Nucleus accumbens (tissue), 56 donors: ENCODE results near the gene DCAF4.

ENCODE experiments used
- DNase-seq, 56 donors: peaks; one replicate each; lab custom pipeline; 2025; lab: John Stamatoyannopoulos, UW

The DCAF4 gene, protein sequence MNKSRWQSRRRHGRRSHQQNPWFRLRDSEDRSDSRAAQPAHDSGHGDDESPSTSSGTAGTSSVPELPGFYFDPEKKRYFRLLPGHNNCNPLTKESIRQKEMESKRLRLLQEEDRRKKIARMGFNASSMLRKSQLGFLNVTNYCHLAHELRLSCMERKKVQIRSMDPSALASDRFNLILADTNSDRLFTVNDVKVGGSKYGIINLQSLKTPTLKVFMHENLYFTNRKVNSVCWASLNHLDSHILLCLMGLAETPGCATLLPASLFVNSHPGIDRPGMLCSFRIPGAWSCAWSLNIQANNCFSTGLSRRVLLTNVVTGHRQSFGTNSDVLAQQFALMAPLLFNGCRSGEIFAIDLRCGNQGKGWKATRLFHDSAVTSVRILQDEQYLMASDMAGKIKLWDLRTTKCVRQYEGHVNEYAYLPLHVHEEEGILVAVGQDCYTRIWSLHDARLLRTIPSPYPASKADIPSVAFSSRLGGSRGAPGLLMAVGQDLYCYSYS

DNA sequence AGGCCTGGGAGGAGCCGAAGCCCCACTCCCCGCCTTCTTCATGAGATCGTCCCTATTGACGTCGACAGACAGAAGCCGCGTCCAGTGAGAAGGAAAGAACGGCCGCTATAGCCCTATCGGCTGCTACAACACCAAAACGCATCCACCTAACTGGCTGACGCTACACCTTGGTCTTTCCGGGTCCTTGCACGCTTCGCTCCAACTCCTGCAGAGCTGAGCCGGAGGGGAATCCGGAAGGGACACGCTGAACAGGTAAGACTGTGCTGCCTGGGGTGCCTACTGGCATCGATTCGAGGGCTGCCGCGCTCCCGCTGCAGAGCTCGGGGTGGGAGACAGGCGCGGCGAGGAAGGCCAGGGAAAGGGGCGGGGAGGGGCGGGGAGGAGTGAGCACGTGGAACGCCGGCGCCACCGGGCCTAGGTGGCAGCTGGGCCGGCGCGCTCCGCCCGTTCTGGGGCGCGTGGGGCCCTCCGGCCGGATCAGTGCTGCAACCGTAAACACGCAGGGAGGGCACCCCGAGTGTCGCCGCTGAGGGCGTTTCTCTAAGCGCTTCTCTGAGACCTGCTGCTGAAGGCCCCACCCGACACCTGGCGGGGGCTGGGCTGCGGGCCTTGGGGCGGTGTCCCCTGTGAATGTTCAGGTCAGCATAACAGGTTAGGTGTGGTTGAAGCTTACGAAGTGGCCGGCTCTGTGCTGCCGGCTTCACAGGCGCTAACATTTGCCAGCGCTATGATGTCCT, at the start of gene DCAF4:
TSS of gene DCAF4 (plus strand) at position 173 of the 737 bp plus-strand sequence. CDS start 11,515 bp downstream, outside the sequence.
- DNase-seq = peak; percentile 69 to 98 (median 91)

DNA sequence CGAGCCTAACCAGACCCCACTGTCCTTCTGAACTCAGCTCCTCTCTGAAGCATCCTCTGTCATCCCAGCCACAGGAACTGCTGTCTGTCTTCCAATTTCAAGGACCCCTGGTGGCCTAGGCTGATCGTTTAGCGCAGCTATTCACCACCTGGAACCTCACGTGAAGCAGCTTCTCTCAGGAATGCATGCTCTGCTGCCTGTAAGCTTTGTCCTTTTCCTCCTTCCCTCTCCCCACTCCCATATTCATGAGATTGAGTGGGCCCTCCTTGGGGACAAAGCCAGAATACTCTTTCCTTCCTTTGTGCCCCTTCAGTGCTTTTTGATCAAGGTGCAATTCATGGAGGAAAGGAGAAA, 49.6 kb upstream of the DCAF4 start:
- no peak for DNase-seq

DNA sequence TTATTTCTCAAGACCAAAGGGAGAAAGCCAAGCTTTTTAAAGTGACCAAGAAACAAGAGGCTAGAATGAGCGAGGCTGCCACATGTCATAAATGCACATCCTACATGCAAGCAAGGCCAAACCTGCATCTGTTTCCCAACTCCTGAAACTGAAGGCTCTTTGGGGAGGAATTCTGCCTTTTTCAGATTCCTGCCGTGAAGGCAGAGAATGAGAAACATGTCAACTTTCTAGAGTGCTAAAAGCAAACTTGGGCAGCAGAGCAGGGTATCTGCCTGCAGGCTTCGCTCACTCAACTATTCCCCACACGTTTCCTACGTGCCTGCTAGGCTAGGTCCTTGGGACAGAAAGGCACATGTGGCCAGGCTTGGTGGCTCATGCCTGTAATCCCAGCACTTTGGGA, 47.5 kb upstream of the DCAF4 start:
- DNase-seq = no peak

DNA sequence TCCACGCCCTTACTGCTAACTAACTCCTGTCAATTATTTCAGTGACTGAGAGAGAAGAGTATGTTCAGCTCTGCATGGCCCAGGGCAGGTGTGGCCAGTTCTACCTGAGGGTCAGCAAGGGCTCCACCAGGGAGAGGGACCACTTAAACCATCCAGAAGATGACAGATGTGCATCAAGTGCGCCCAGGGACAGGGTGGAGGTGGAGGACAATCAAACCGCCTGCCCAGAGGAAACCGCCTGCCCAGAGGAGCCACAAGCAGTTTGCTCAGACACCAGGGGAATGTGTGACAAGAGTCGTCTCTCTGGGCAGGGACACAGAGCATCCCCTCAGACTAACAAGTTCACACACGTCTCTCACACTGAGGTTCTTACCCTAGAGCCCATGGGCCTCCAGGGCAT, 46.8 kb upstream of the DCAF4 start:
- DNase-seq = no peak

DNA sequence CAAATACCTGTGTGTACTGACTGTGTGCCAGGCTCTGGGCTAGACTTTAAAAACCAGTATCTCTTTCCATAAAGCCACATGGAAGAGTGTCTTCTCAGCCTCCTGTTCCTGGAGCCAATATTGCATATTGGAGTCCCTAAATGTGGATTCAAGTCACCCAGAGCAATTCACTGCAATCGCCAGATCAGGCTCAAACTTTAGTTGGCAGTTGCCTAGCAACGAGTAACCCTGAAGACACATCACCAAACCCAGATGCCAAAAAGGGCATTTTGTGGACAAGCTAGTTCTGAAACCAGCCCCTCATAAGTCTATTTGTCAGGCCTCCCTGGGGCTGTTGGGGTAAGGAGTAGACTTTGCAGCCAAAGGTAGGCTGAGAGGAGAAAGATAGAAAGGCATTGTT, 46.1 kb upstream of the DCAF4 start:
- no peak for DNase-seq

DNA sequence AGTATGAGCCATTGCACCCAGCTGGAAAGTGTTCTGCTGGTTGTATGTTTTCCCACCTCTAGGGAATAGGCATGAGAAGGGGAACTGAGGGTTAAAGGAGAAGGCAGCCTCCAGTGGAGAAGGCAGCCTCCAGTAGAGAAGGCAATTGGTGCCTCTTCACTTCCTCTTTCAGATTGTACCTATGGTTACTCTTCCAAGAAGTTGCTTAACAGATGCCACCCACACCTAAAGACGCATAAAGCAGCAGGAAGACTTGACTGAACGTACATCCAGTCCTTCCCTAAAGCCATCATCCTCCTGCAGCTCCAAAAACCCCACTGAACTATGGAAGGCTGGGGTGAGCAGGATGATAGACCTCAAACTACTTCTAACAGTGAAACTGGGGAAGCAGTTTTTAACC, 45.4 kb upstream of the DCAF4 start:
- no peak for DNase-seq

DNA sequence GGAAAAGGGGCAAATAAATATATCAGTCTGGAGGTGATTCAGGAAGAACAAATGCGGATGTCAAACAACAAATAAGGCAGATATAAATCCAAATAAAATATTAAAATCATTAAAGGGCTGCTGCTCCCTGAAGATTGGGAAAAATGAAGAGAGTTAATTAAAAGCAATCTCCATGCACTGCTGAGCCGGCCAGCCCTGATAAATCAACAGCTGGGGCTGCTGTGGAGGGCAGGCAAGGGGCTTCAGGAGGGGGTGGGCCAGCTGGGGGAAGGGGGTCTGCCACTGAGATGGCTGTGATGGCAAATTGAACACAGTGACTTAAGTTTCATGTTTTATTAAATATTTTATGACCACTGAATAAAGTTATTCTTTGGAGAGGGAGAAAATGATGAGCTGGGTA, 44.7 kb upstream of the DCAF4 start:
- no peak for DNase-seq

DNA sequence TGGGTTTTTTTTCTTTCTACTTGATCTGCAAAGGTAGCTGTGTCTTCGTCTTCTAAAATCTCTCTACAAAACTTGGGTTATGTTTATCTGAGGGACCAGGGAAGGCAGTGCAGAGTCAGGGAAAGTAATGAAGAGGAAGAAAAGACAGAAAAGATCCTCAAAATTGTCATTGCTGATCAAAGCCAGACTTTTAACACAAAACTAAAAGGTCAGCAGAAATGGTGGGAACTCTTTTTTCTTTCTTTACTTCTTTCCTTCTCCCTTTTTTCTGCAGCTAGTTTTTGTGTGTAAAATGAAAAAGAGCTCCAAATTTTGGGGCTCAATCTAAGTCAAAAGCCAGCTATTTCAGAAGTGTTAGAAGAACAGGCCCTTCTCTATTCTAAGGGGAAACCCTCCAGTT, 44.2 kb upstream of the DCAF4 start:
- DNase-seq = no peak

DNA sequence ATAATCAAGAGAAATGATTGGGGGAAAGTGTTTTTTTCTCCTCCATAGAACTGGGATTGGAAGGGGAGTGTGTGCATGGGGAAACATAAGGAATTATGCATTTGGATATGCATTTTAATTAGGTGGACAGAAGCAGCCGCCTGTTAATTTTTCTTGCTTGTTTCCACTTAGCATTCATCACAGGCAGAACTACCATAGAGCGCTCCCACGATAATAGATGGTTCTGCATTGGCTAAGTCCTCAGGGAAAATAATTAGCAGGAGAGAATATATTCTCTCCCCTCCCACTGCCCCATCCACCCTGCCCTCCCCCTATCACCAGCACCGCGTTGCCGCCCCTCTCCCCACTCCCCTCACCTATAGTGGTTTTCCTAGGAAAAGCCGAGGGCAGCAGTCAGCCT, 43.8 kb upstream of the DCAF4 start:
- no peak for DNase-seq

DNA sequence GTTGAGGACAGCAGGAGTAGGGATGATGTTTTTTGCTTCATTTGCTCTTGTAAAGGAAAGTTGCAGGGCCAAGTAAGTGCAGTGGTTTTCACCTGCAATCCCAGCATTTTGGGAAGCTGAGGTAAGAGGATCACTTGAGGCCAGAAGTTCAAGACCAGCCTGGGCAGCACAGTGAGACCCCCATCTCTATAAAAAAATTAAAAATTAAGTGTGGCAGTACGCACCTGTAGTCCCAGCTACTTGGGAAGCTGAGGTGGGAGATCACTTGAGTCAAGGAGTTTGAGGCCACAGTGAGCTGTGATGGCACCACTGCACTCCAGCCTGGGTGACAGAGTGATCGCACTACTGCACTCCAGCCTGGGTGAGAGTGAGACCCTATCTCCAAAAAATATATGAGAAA, 43.2 kb upstream of the DCAF4 start:
- no peak for DNase-seq

DNA sequence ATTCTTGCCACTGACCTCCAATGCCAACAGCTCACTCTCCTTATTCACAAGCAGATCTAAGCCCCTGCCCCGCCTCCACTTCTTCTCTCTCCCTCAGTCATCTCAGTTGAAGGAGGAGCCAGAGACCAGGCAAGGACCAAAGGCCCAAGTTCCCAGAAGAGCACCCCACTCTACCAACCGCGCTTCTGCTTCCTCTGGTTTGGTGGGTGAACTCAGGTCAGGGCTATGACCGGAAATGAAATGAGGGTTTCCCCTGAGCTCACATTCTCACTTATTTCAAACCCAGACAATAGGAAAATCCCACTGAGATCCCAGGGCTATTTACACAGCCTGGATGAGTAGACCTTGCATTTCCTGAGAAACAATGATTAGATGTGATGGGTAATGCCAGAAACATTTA, 42.3 kb upstream of the DCAF4 start:
- peak in 9 of 56 donors; percentile 1 to 25 (median 15) for DNase-seq

DNA sequence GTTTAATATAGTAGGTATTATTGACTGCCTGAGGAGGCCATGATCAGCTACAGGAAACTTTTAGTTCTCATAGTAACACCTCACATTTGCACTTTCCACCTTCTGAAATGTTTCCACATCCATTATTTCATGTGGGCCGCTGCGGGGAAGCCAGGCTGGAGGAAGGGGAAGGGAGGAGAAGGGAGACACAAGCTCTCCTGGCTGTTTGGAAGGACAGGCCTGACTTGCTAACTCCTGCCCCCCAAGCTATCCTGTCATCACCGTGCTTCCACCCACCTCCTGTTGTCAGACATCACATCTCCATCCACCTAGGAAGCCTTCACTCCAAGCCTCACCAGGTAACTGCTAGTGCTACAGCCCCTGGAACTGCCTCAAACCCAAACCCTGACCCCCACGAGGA, 41.9 kb upstream of the DCAF4 start:
- no peak for DNase-seq

DNA sequence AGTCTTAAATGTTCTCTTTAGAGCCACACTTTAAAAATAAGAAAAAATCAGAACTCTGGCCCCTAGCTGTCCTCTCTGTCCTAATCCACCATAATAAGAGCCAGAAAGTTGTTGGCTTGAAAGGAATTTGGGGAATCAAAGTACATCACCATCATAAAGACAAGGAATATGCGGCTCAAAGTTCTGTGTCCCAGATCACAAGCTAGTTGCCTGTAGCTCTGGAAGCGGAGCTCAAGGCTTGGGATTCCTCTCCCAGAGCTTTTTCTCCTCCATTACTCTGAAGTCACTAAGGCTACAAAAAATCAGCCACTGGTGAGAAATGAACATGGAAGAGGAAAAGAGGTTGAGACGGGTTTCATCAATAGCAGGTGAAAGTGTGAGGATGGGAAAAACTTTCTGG, 38.8 kb upstream of the DCAF4 start:
- no peak for DNase-seq

DNA sequence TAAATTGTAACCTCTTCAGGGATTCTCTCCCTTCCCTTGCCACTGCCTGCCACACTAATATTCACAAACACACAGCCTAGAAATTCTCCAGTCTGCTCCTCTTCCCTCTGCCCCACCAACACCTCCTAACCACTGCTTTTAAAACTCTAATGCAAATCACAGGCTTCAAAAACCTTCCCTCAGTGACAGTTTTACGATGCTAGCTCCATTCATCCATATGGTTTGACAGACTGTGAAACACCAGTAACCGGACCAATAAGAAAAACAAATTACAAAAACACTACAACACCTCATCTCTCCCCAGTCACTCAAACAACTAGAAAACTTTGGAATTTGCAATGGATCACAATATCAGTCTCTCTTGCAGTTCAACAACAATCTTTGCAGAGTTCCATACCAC, 38.1 kb upstream of the DCAF4 start:
- no peak for DNase-seq

DNA sequence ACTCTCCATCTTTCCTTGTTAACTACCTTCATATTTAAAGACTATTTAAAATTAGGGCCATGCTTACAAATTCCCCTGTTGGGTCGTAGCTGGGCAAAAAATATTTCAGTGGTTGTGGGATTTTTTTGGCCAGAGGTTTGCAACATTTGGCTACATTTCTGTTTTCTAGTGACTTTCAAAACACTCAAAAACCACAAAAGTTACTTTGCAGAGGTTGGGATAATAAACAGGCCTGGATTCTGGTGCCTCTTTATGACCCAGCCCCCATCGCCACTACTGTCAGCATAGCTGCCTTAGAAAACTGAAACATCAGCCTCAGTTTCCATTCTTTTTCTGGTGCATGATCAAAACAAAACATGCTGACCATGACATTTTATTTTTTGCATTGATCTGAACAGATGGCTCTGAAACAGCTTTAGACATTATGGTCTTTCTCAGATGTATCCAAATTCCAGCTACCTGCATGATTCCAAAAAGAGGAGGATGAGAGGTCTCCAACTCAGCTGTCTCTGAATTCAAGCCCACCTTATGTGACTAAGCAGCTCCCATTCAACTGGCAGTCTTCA, 37.5 kb upstream of the DCAF4 start:
- no peak for DNase-seq

DNA sequence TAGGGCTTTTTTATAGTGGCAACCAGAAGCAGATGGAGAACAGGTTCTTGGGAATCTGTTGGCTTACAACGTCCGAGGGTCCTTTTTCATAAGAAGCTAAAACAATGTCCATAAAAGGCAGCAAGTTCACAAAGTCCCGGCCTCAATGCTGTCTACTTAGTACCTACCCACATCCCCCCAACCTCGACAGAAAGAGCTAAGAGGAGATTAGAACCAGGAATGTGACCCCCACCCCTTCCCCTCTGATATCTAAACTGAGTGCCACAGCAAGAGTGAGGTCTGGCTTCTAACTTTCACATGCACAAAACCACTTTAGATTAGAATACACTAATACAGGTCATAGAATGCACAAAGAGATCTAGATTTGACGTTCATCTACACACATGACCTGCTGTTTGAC, 36.9 kb upstream of the DCAF4 start:
- no peak for DNase-seq

DNA sequence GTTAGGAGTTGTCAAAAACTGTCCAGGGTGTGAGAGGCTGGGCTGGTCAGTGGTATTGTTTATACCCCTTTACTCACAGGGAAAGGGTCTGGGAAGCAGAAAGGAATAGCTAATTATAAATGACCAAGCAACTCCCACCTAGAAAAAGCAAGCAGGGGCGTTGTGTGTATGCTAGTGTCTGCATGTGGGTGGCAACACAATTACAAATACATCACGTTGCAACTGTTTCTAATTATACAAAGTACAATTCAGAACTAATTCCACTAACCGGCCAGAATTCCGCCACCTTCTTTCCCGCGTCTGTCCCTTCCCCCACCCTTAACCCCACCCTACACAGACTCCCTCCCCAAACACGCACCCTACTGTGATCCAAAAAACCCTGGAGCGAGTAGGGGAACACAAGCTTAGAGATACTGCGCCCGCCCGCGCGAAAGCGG, 34.6 kb upstream of the DCAF4 start:
- peak in 2 of 56 donors; percentile 7 to 29 for DNase-seq

DNA sequence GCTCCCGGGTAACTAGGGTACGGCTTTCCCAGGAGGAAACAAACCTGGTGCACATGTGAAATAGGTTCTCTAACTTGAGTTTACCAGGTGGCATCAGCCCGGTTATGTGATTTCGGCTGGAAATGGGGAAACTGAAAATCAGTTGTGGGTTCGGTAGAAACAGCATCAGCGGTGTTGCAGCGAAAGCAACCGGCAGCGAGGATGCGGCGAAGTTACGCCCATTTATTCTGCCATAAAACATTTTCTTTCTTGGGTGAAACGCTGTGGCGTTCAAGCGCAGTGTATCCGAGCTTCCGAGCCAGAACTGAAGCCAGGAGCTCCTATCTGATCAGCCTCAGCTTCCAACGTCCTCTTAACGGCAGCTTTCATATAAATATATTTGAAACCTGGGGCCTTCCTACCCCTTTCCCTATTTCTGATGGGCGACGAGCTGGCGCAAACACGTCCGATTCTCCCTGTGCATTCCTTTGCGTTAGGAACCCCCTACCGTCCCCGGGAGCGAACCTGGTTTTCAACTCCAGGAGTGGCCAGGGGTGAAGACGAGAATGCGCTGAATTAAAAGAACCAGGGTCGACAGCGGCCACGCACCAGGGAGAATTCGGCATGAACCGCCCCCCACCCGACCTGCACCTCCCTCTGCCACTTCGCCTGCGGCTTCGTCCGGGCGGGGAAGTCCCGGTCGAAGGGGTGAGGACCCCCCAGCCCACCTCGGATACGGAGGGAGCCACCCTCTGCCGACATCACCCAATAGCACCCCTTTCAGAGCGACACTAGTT, 34.0 kb upstream of the DCAF4 start:
- peak in 28 of 56 donors; percentile 4 to 48 (median 22) for DNase-seq

DNA sequence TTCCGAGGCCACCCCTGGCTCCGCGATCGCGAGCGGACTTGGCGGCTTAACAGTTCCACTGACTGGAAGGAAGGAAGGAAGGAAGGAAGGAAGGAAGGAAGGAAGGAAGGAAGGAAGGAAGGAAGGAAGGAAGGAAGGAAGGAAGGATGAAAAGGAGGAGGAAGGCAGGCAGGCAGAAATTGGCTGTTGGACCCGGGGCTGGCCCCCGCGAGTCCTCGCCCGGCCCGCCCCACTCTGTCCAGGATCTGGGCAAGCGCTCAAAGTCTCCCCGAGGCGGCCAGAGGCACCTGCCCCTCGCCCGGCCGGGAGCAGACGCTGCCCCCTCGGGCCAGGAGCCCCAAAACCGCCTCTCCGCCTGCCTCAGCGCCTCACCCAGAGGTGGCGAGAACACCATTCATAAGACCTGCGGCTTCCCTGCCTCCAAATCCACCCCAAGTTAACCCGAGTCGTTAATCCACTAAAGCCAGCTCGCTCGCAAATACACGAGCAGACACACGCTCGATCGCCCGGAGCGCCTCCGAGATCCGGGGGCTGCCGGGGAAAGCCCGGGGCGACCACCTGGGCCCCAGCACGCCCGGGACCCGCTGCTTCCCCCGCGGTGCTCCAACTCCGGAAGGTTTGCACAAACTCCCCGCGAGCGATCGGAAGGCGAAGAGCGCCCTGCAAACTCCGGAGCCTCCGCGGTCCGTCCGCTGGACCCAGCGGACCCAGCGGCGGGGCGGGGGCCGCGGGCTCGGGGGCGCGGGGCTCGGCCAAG, 33.2 kb upstream of the DCAF4 start:
- peak in 44 of 56 donors; percentile 3 to 70 (median 33) for DNase-seq
